GM19043 (cell line): ENCODE measurements around the gene GNG7.

Experiments used
- ATAC-seq: cut with Tn5 transposase; IDR thresholded peaks from one replicate; pipeline ENCODE4 v1.9.1; 2021; ENCODE audit warnings: low read depth; ENCODE audit not compliant: unreplicated experiment

The GNG7 gene

DNA sequence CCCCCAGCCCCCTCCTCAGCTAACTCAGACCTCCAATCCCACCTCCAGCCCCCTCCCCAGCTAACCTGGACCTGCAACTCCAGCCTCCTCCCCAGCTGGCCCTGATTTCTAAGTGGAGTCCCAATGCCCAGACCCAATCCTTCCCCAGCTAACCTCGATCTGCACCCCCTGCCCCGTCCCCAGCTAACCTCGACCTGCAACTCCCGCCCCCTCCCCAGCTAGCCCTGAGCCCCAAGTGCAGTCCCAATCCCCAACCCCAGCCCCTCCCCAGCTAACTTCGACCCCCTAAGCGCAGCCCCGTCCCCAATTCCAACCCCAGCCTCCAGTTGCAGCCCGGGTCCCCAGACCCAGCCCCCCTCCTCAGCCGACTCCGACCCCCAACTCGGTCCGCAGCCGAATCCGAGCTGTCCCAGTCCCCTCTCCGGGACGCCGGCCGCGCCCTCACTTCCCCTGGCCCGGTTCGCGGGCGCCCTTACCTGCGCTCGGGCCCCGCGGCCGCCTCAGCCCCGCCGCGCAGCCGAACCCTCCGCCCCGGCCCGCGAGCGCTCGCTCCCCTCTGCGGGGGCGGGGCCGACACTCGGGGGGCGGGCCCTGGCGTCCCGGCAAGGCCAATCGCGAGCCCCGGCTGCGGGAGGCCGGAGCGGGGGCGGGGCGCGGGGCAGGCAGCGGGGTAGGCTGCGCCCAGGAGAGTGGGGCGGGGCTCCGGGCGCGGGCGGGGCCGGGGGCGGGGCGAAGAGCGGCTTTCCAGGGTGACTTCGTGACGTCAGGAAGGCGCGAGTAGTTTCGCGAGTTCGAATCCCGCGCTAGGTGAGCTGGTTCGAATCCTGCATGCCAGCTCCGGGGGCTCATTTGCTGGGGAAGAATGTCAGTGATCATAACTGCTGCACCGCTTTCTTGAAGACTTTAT, at the start of gene GNG7:
GNG7 (minus strand) TSS at position 525 of the 907 bp plus-strand sequence. CDS start 182,006 bp downstream, outside the sequence.
- peak; percentile 63 for ATAC-seq

DNA sequence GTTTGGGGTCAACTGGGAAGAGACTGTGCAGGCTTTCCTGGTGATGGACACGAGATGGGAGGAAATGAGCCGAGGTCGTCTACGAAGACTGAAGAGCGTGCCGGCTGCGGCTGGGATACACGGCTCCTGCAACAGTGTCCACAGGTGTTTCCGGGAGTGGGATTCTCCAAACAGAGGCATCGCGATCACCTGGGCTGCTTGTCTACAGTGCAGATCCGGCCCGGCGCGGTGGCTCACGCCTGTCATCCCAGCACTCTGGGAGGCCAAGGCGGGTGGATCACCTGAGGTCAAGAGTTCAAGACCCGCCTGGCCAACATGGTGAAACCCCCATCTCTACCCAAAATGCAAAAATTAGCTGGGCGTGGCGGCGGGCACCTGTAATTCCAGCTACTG, 48.9 kb upstream of the GNG7 start:
- ATAC-seq = no peak

GRCh38 chr19:2750808-2751437, 48.4 kb upstream of the GNG7 start:
- ATAC-seq = no peak

DNA sequence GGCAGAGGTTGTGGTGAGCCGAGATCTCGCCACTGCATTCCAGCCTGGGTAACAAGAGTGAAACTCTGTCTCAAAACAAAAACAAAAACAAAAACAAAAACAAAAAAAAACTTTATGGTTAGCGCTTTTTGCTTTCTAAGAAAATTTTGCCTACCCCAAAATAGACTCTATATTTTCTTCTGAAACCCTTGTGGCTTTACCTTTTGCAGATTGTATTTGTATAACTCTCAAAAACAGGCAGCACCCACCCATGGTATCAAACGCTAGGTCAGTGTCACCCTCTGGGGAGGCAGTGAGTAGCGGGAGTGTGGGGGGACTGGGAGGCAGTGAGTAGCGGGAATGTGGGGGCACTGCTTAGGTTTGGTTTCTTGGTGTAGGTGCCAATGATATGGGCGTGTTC, 44.9 kb upstream of the GNG7 start:
- no peak for ATAC-seq

- ATAC-seq = no peak
Observed at GRCh38 chr19:2744113-2744512, 41.6 kb upstream of the GNG7 start.

- ATAC-seq = no peak
Observed at GRCh38 chr19:2743099-2743498, 40.6 kb upstream of the GNG7 start.

GRCh38 chr19:2740314-2740656, 37.8 kb upstream of the GNG7 start:
- ATAC-seq = no peak

- peak; percentile 88 for ATAC-seq
Observed at GRCh38 chr19:2739602-2740313, 37.3 kb upstream of the GNG7 start, which contains the start of gene SLC39A3. SLC39A3 (minus strand) TSS chr19:2740017; CDS start chr19:2737257, 2,760 bp downstream.

- no peak for ATAC-seq
Observed at GRCh38 chr19:2736550-2737190, 34.2 kb upstream of the GNG7 start.

DNA sequence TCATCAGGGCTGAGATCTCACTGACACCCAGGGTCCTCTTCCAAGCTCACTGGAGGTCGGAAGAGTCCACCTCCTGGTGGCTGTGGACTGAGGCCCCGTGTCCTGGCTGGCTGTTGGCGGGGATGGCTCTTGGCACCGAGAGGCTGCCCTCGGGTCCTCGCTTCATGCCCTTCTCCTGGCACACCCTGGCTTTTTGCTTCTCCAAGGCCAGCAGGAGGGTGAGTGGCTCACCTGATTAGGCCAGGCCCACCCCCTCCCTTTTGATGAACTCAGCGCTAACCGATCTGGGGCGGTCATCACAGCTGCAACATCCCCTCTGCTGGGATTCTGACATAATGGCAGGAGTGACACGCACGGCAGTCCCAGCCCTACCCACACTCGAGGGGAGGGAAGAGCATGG, 32.9 kb upstream of the GNG7 start:
- ATAC-seq = no peak

GRCh38 chr19:2734589-2735288, 32.2 kb upstream of the GNG7 start:
- no peak for ATAC-seq

- no peak for ATAC-seq
Observed at GRCh38 chr19:2733930-2734588, 31.6 kb upstream of the GNG7 start.

GRCh38 chr19:2732883-2733282, 30.4 kb upstream of the GNG7 start:
- no peak for ATAC-seq

GRCh38 chr19:2732157-2732725, 29.7 kb upstream of the GNG7 start:
- no peak for ATAC-seq

GRCh38 chr19:2731181-2731995, 28.9 kb upstream of the GNG7 start:
- no peak for ATAC-seq

GRCh38 chr19:2729943-2730818, 27.7 kb upstream of the GNG7 start:
- ATAC-seq = no peak

- ATAC-seq = no peak
Observed at GRCh38 chr19:2728783-2729387, 26.4 kb upstream of the GNG7 start.
